B cell (primary cell): ENCODE measurements around the gene FAR1. TPM values are rescaled to one million over a fixed set of nuclear protein-coding genes. Genes with fewer than 3 reads are reported as not detected.

ENCODE experiments used
- ATAC-seq: fragments of 200-7000 bp; cut with Tn5 transposase; one replicate; pipeline ENCODE4 v1.10.0; 2021; ENCODE audit warnings: low read depth, mild to moderate bottlenecking, moderate number of reproducible peaks, moderate library complexity
- CTCF ChIA-PET: fragments of 350-600 bp; sonication (Branson Sonifier 250); formaldehyde crosslinking; loops from one replicate; lab custom pipeline; 2021; ENCODE audit warnings: antibody characterized with exemption, inconsistent platforms; lab: Charles Lee
- POLR2A ChIA-PET: fragments of 350-600 bp; sonication (Branson Sonifier 250); formaldehyde crosslinking; loops from one replicate; lab custom pipeline; 2021; ENCODE audit warnings: antibody characterized with exemption; lab: Charles Lee
- DNase-seq: peaks from one replicate; pipeline ENCODE4 v3.0.0; 2013
- H2AFZ ChIP-seq: 2 replicates; pipeline ENCODE4 v1.6.1; 2012; ENCODE audit warnings: mild to moderate bottlenecking, low read depth, low read length; ENCODE audit not compliant: insufficient read depth, poor library complexity, severe bottlenecking
- H3K27ac ChIP-seq, 2 donors: 1 replicate in 1 of 2; 2 replicates in 1 of 2; pipeline ENCODE4 v1.5.1; 2012 to 2013; ENCODE audit warnings: low read length in 2 of 2, mild to moderate bottlenecking in 2 of 2, moderate library complexity in 1 of 2
- H3K27me3 ChIP-seq, 4 experiments: fragments of 200-600 bp in 1 of 4; sonication (generic) in 1 of 4; replicated peaks in 1 of 4; 1 replicate in 2 of 4; 2 replicates in 2 of 4; pipeline versions ENCODE4 v1.6.1 to v1.7.0; 2013 to 2016; ENCODE audit warnings: low read length in 3 of 4, mild to moderate bottlenecking in 2 of 4, mixed read lengths in 1 of 4, moderate library complexity in 1 of 4; ENCODE audit not compliant: insufficient read depth in 4 of 4, control insufficient read depth in 3 of 4; ENCODE audit errors: control extremely low read depth in 1 of 4
- H3K36me3 ChIP-seq, 2 experiments: replicated peaks in 1 of 2; 1 replicate in 1 of 2; 2 replicates in 1 of 2; pipeline versions ENCODE4 v1.6.1 to v1.7.1; 2013; ENCODE audit warnings: low read length in 1 of 2; ENCODE audit not compliant: insufficient read depth in 2 of 2, control insufficient read depth in 1 of 2; ENCODE audit errors: control extremely low read depth in 1 of 2, extremely low read depth in 1 of 2
- H3K4me1 ChIP-seq, 2 donors: fragments of 200-600 bp in 1 of 2; sonication (generic) in 1 of 2; 1 replicate in 1 of 2; 2 replicates in 1 of 2; pipeline versions ENCODE4 v1.5.1 to v1.6.1; 2013 to 2017; ENCODE audit warnings: low read length in 2 of 2; ENCODE audit not compliant: control insufficient read depth in 2 of 2, insufficient read depth in 2 of 2
- H3K4me2 ChIP-seq: replicated peaks from 2 replicates; pipeline ENCODE3; 2012; ENCODE audit warnings: mild to moderate bottlenecking, low read depth, low read length; ENCODE audit not compliant: poor library complexity, severe bottlenecking
- H3K4me3 ChIP-seq, 5 experiments: fragments of 200-600 bp in 1 of 5; sonication (generic) in 1 of 5; 1 replicate in 3 of 5; 2 replicates in 2 of 5; pipeline versions ENCODE4 v1.5.1 to v1.7.0; 2011 to 2016; ENCODE audit warnings: low read length in 4 of 5, mild to moderate bottlenecking in 4 of 5, low read depth in 2 of 5, control low read depth in 1 of 5, moderate library complexity in 1 of 5; ENCODE audit not compliant: insufficient read depth in 1 of 5; ENCODE audit errors: control extremely low read depth in 1 of 5, extremely low read depth in 1 of 5
- H3K79me2 ChIP-seq: fragments of 200-600 bp; sonication (generic); one replicate; pipeline ENCODE4 v1.6.0; 2016; ENCODE audit warnings: low read length; ENCODE audit not compliant: control insufficient read depth, insufficient read depth
- H3K9ac ChIP-seq: fragments of 200-600 bp; sonication (generic); 2 replicates; pipeline ENCODE4 v1.6.1; 2017; ENCODE audit warnings: mild to moderate bottlenecking, low read length, moderate library complexity
- H3K9me3 ChIP-seq, 3 donors: one replicate each; pipeline versions ENCODE4 v1.6.1 to v1.7.1; 2013; ENCODE audit warnings: low read length in 2 of 3; ENCODE audit not compliant: control insufficient read depth in 2 of 3, insufficient read depth in 1 of 3; ENCODE audit errors: control extremely low read depth in 1 of 3
- H4K20me1 ChIP-seq: 2 replicates; pipeline ENCODE4 v1.6.0; 2012; ENCODE audit warnings: mild to moderate bottlenecking, low read length; ENCODE audit not compliant: insufficient read depth, control insufficient read depth, poor library complexity, severe bottlenecking
- H3K27ac Mint-ChIP-seq: one replicate; pipeline ENCODE4 v1.8.0; 2021; ENCODE audit warnings: mixed read lengths
- H3K27me3 Mint-ChIP-seq: one replicate; pipeline ENCODE4 v1.8.0; 2021; ENCODE audit warnings: mixed read lengths
- H3K4me1 Mint-ChIP-seq: one replicate; pipeline ENCODE4 v1.8.0; 2021; ENCODE audit warnings: mixed read lengths
- H3K4me3 Mint-ChIP-seq: one replicate; pipeline ENCODE4 v1.8.0; 2021; ENCODE audit warnings: mixed read lengths
- H3K9me3 Mint-ChIP-seq: one replicate; pipeline ENCODE4 v1.8.0; 2022; ENCODE audit warnings: mixed read lengths; ENCODE audit not compliant: insufficient read depth
- CTCF ChIP-seq: fragments of 200-600 bp; IDR thresholded peaks from one replicate; pipeline ENCODE4 v1.8.0; 2022; ENCODE audit warnings: antibody characterized with exemption, mild to moderate bottlenecking
- EZH2 ChIP-seq: IDR thresholded peaks from 2 replicates; pipeline ENCODE4 v1.6.1; 2012; ENCODE audit warnings: borderline replicate concordance, low read depth, mild to moderate bottlenecking, moderate library complexity, low read length; ENCODE audit not compliant: insufficient read depth, poor library complexity, severe bottlenecking
- WGBS: methylation state at CpG from one replicate; pipeline ENCODE4 v1.1.5; 2013; ENCODE audit warnings: missing lambda C conversion rate; ENCODE audit not compliant: insufficient coverage; 5-methylcytosine and 5-hydroxymethylcytosine counted together
- intact Hi-C: fragments of 100-400 bp; cut with micrococcal nuclease; formaldehyde crosslinking; loops from one replicate; pipeline ENCODE4 v1.10.0; 2022
- polyA plus RNA-seq: library from polyadenylated mRNA; depleted of rRNA; stranded (reverse); fragments of >200 nt; gene quantifications from 2 replicates; pipeline ENCODE4 v1.2.3, GENCODE V29; 2012
- total RNA-seq, 2 donors: library from RNA; stranded (reverse); fragments of 120-200 nt in 1 of 2; gene quantifications; 1 replicate in 1 of 2; 2 replicates in 1 of 2; pipeline versions ENCODE4 v1.2.3 to v1.2.4, GENCODE V29; 2013 to 2022

Gene FAR1
- total and polyA plus RNA-seq, 2 donors (not counting 1 experiment from before 2014, with no cell fraction given): 8.1 to 44.8 TPM

GRCh38 chr11:13691286-13691899 lies 22.9 kb downstream of the FAR1 start:
- WGBS: 100% methylated on average over 1 of the region's 3 CpGs
- Histone ChIP-seq H3K9me3 (no peaks in the 10 kb centered on the region), H2AFZ (no peak overlapping the region), H3K4me3 (no peak overlapping the region), H3K79me2 (peaks cover 57% of the 10 kb centered on the region), H3K27ac (no peak overlapping the region), H3K4me2 (no peak overlapping the region), H3K27me3 (no peaks in the 10 kb centered on the region), H3K4me1 (no peaks in the 10 kb centered on the region), H3K9ac (no peak overlapping the region), H3K36me3 (peaks cover 5 to 18% of the 10 kb centered on the region in 2 experiments), H4K20me1 (peaks cover 49% of the 10 kb centered on the region)
- Mint-ChIP-seq H3K4me3 (no peak overlapping the region), H3K27me3 (no peaks in the 10 kb centered on the region), H3K27ac (no peak overlapping the region), H3K4me1 (peaks cover 6% of the 10 kb centered on the region), H3K9me3 (peaks cover 2% of the 10 kb centered on the region)
- ATAC-seq: no peak
- CTCF ChIA-PET: no interaction called here
- no peak for DNase-seq
- no peak for TF ChIP-seq CTCF
- TF ChIP-seq EZH2: no peak
- POLR2A ChIA-PET: no interaction called here
- intact Hi-C loops: no loop called here

DNA sequence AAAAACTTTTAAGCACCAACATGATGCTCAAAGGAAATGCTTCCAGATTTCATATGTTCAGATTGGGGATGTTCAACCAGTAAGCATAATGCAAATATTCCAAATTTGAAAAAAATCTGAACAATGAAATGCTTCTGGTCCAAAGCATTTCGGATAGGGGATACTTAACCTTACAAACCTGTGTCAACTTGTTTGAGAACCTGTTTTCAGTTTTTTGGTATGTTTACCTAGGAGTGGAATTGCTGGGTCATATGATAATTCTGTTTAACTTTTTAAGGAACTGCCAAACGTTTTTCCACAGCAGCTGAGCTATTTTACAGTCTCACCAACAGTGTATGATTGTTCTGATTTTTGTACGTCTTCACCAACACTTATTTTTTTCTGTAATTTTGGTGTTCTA lies 23.7 kb downstream of the FAR1 start:
- peaks cover 8 to 18% of the 10 kb centered on the region in 2 experiments for H3K36me3 ChIP-seq
- no peak overlapping the region for H2AFZ ChIP-seq
- Mint-ChIP-seq H3K4me1 (peaks cover 6% of the 10 kb centered on the region), H3K27ac (no peak overlapping the region), H3K9me3 (peaks cover 2% of the 10 kb centered on the region), H3K4me3 (no peak overlapping the region), H3K27me3 (no peaks in the 10 kb centered on the region)
- no peaks in the 10 kb centered on the region for H3K4me1 ChIP-seq
- no peak overlapping the region for H3K27ac ChIP-seq
- no peak for TF ChIP-seq EZH2
- TF ChIP-seq CTCF: no peak
- ATAC-seq (no peak), DNase-seq (no peak)
- H3K9me3 ChIP-seq: no peaks in the 10 kb centered on the region
- no CpG with 5 or more reads among the region's 3 CpGs for WGBS
- H3K4me2 ChIP-seq: no peak overlapping the region
- peaks cover 51% of the 10 kb centered on the region for H3K79me2 ChIP-seq
- H3K4me3 ChIP-seq: no peak overlapping the region
- peaks cover 47% of the 10 kb centered on the region for H4K20me1 ChIP-seq
- ChIA-PET POLR2A (no interaction called here), CTCF (interaction anchor here (1.2 kb wide), 1 partner anchor 16 kb away, joined by 3 read pairs; no protein-coding TSS in a partner anchor)
- H3K9ac ChIP-seq: no peak overlapping the region
- intact Hi-C loops: no loop called here
- H3K27me3 ChIP-seq: no peaks in the 10 kb centered on the region
